Transverse colon (tissue), 4 donors: ENCODE results near the gene MX2.

Experiments used
- CTCF ChIP-seq, 5 experiments: fragments of 200-600 bp in 3 of 5; fragments of 450-650 bp in 2 of 5; sonication (generic) in 3 of 5; IDR thresholded peaks; 1 replicate in 2 of 5; 2 replicates in 3 of 5; pipeline ENCODE4 v1.5.1; 2016 to 2017; ENCODE audit warnings: antibody characterized with exemption in 5 of 5, inconsistent platforms in 3 of 5, mild to moderate bottlenecking in 2 of 5, moderate library complexity in 1 of 5
- EP300 ChIP-seq: sonication (generic); formaldehyde crosslinking; IDR thresholded peaks from one replicate; pipeline ENCODE4 v1.6.1; 2017; ENCODE audit warnings: antibody characterized with exemption, low read depth
- POLR2A ChIP-seq: fragments of 450-650 bp; IDR thresholded peaks from one replicate; pipeline ENCODE4 v1.6.1; 2016; ENCODE audit warnings: antibody characterized with exemption, mild to moderate bottlenecking, moderate library complexity
- POLR2AphosphoS5 ChIP-seq, 3 donors: sonication (generic); formaldehyde crosslinking; IDR thresholded peaks; one replicate each; pipeline ENCODE4 v1.6.1; 2016; ENCODE audit warnings: antibody characterized with exemption in 3 of 3

GRCh38 chr21:41411449-41412089 lies 49.7 kb downstream of the MX2 start:
- TF ChIP-seq EP300 (no peak), CTCF (IDR thresholded peaks at IDR 0.05) (peak; percentile 24 to 61 (median 34)), POLR2A (no peak), POLR2AphosphoS5 (IDR thresholded peaks at IDR 0.05) (peak in 1 of 3 donors; percentile 19)
